SW480 (cell line): ENCODE data around the gene PINLYP.
"Not testable (repeated sequence)": the region's sequence is repeated elsewhere in the genome, so short reads cannot be mapped to it uniquely, and the experiment has no call there.

Source experiments
- DNase-seq: peaks from one replicate; pipeline ENCODE4 v3.0.0-alpha.2; 2016; ENCODE audit warnings: low spot score

The PINLYP gene

DNA sequence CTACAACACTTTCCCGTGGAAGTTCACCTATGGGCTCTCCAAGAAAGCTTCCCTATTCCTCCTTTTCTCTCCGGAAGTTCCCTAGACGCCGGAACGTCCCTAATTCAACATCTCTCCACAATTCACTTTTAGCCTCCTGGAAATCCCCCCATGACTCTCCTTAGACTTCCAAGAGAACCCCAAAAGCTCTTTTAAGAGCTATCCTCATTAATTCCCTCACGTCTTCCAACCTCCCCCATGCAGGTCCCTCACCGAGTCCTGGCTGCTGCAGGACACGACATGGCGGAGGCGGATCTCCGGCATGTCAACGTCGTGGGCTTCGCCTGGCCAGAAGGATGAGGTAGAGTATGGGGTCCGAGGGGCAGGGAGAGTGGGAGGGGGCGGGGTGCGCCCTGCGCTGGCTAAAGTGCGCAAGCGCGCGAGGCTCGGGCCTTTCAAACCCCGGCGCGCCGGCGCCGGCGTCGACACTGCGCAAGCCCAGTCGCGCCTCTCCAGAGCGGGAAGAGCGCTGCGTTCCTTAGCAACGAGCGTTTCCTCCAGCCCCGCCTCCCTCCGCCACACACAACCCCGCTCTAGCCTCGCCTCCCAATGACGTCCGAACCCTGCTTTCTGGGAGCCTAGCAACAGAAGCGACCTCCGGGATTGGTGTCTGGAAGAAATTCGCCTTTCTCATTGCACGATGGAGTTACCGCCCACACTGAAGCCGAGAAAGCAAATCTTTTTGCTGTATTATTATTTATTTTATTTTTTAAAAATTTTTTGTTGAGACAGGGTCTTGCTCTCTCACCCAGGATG lies at the start of gene PINLYP, which contains the start of gene XRCC1:
Gene PINLYP (plus strand): TSS at position 646 of the 795 bp plus-strand sequence. CDS start 1,391 bp downstream, outside the sequence.
Gene XRCC1 (minus strand): TSS at position 372 of the 795 bp plus-strand sequence. CDS start 69 bp downstream, at position 303.
- peak; percentile 99 for DNase-seq

GRCh38 chr19:43525836-43526771 lies 49.5 kb upstream of the PINLYP start:
- peak; percentile 49 for DNase-seq

DNA sequence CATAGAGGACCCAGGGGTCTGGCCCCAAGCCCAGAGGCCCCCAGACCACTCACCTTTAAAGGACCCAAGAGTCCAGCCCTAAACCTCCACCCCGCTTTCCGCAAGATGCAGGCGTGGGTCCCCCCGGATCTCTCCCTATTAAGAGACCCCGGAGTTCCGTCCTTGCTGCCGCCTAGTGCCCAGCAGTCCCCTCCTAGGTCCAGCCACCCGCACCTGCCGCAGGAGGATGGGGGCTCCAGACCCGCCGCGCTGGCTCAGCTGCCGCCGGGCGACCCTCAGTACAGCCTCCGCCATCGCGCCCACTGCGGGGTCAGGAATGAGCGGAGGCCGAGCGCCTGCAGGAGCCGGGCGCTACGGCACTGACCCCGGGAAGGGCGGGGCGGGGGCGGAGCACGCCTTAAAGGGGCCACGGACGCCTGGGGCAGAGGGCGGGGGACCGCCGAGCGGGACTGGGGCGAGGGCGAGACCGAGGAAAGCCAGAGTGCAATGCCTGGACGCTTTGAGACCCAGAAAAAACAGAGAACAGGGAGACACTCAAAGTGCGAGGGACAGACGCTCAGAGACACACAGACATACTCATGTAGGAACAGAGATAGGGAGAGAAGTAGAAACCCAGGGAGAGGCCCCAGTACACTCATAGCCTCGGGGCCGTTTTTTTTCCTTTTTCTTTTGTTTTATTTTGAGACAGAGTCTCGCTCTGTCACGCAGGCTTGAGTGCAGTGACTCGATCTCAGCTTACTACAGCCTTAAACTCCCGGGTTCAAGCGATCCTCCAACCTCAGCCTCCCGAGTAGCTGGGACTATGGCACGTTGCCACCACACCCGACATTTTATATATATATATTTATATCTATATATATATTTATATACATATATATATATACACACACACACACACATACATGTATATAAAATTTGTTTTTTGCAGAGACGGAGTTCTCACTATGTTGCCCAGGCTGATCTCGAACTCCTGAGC lies 48.4 kb upstream of the PINLYP start, which contains the start of gene ETHE1:
Gene ETHE1 (minus strand): TSS at position 318 of the 976 bp plus-strand sequence. CDS start 24 bp downstream, at position 294.
- DNase-seq: peak; percentile 75

- no peak for DNase-seq
These were observed 47.6 kb upstream of the PINLYP start for GRCh38 chr19:43527860-43528622.

- peak; percentile 70 for DNase-seq
These were observed 43.0 kb upstream of the PINLYP start for GRCh38 chr19:43532571-43532961.

- DNase-seq: peak; percentile 98
These were observed 42.5 kb upstream of the PINLYP start, which contains the start of gene ZNF575 for GRCh38 chr19:43532962-43533545. ZNF575 (plus strand) TSS chr19:43533188; CDS start chr19:43534423, 1,235 bp downstream.

DNA sequence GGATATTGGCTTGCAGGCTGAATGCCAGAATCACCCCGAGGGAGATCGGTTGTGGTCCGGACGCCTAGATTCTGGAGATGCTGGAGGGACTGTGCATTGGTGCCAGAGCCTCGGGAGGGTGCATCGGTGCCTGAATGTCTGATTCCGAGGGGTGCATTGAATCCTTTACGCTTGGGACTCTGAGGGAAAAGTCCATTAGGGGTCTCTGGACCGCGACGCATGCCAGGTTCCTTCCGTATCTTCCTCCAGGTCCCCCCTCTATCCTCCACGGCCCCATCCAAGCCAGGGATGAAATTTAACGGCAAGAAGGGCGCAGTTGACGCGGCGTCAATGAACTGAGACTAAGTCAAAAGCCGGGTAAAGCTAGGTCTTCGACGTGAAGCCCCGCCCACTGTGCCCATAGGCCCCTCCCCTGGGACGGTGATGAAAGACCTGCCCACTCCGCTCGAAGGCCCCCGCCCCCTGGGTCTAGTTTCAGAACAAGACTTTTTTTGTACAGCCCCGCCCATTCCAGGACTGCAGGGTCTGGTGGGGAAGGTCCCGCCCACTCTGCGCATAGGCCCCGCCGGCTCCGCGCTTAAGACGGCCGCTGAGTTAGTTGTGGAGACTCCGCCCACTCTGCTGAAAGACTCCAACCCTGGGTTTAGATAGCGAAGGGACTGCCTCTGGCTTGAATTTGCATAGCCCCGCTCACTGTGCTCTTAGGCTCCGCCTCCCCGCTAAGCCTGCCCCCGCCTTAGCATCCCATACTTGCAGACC lies 41.9 kb upstream of the PINLYP start:
- peak; percentile 98 for DNase-seq

- DNase-seq: no peak
These were observed 41.2 kb upstream of the PINLYP start for GRCh38 chr19:43534305-43534815.

DNA sequence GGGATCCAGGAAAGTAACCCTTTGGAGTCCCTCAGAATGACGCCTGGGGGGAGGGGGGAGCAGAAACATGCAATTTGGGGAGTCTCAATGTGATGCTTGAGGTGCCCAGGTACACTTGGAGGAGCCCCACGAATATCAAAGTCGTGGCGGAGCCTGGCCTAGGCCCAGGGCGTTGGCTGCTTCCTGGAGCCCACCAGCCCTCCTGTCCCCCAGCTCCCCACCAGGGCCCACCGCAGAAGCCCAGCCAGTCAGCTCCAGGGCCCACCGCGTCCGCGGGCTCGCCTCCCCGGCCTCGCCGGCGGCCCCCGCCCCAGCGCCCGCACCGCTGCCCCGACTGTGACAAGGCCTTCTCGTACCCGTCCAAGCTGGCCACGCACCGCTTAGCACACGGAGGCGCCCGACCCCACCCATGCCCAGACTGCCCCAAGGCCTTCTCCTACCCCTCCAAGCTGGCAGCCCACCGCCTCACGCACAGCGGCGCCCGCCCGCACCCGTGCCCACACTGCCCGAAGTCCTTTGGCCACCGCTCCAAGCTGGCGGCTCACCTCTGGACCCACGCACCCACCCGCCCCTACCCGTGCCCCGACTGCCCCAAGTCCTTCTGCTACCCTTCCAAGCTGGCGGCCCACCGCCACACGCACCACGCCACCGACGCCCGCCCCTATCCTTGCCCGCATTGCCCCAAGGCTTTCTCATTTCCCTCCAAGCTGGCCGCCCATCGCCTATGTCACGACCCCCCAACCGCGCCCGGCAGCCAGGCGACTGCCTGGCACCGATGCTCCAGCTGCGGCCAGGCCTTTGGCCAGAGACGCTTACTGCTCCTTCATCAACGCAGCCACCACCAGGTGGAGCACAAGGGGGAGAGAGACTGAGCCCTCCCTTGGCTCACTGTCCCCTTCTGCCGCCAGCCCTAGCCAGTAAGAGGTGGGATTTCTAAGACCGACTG lies 40.5 kb upstream of the PINLYP start:
- DNase-seq: no peak

DNA sequence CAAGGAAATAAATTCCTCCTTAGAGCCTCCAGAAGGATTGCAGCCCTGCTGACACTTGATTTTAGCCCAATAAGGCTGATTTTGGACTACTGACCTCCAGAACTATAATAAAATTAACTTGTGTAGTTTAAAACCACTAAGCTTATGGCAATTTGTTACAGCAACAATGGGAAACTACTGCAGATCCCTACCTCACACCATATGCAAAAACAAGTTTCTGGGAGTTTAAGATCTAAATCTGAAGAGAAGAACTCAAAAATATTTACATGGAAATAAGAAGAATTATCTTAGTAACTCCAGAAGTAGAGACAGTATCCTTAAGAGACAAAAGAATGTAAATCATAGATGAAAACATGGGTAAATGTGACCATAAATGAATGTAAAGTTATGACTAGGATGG lies 36.7 kb upstream of the PINLYP start:
- DNase-seq: no peak

- no peak for DNase-seq
These were observed 35.2 kb upstream of the PINLYP start for GRCh38 chr19:43540381-43540780.

DNA sequence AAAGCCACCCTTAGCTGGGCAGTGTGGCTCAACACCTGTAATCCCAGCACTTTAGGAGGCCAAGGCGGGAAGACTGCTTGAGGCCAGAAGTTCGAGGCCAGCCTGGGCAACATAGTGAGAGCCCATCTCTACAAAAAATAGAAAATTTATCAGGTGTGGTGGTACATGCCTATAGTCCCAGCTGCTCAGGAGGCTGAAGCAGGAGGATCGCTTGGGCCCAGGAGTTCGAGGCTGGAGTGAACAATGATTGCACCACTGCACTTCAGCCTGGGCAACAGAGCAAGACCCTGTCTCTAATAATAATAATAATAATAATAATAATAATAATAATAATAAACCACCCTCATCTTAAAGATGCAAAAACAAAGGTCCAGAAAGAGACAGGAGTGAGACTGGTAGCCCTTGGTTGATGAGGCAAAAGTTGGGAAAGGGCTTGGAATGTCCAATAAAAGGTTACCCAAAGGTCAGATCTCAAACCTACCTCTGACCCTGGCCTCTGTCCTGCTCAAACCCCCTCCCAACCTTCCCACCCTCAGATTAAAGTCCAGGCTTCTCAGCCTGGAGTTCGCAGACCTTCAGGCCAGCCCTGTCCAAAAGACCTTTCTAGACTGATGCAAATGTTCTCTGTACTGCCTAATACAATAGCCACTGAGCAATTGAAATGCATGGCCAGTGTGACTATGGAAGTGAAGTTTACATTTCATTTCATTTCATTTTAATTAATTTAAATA lies 33.5 kb upstream of the PINLYP start:
- no peak for DNase-seq

GRCh38 chr19:43544077-43544476 lies 31.5 kb upstream of the PINLYP start:
- DNase-seq: no peak

- no peak for DNase-seq
These were observed 30.3 kb upstream of the PINLYP start for GRCh38 chr19:43545276-43545675.

DNA sequence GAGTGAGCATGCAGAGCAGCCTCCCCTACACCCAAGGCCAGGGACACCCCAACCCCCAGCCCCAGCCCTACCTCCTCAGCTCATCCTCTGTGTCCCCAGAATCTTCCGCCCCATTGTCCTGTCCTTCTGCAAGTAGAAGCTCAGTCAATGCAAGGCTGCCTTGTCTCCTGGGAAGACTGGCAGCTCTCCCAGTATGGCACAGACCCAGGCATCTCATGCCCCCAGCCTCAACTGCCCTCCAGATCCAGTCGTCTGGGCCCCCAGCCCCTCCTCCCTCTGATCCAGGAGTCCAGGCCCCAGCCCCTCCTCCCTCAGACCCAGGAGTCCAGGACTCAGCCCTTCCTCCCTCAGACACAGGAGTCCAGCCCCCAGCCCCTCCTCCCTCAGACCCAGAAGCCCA lies 29.6 kb upstream of the PINLYP start:
- DNase-seq: no peak

- no peak for DNase-seq
These were observed 29.0 kb upstream of the PINLYP start for GRCh38 chr19:43546581-43546980.

DNA sequence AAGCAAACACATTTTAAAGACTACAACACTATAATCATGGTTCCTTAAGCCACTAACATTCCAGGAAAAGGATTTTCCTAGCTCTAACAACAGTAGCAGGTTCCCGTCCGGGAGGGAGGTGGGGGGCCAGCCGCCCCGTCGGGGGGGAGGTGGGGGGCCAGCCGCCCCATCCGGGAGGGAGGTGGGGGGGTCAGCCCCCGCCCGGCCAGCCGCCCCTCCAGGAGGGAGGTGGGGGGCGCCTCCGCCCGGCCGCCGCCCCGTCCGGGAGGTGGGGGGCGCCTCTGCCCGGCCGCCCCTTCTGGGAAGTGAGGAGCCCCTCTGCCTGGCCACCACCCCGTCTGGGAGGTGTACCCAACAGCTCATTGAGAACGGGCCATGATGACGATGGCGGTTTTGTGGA lies 27.7 kb upstream of the PINLYP start:
- not testable (repeated sequence) for DNase-seq
